ENCODE results near the gene PLEKHA8. TPM values are rescaled to one million over a fixed set of nuclear protein-coding genes. Genes with fewer than 3 reads are reported as not detected.
"Not testable (repeated sequence)": the region's sequence is repeated elsewhere in the genome, so short reads cannot be mapped to it uniquely, and the experiment has no call there.

The PLEKHA8 gene
- total RNA-seq, 1 donor from 2014 or later: 13.1 TPM

GRCh38 chr7:30023524-30023923, 4.7 kb upstream of the PLEKHA8 start:
- no peak for DNase-seq (ENCODE audit: low spot score)

DNA sequence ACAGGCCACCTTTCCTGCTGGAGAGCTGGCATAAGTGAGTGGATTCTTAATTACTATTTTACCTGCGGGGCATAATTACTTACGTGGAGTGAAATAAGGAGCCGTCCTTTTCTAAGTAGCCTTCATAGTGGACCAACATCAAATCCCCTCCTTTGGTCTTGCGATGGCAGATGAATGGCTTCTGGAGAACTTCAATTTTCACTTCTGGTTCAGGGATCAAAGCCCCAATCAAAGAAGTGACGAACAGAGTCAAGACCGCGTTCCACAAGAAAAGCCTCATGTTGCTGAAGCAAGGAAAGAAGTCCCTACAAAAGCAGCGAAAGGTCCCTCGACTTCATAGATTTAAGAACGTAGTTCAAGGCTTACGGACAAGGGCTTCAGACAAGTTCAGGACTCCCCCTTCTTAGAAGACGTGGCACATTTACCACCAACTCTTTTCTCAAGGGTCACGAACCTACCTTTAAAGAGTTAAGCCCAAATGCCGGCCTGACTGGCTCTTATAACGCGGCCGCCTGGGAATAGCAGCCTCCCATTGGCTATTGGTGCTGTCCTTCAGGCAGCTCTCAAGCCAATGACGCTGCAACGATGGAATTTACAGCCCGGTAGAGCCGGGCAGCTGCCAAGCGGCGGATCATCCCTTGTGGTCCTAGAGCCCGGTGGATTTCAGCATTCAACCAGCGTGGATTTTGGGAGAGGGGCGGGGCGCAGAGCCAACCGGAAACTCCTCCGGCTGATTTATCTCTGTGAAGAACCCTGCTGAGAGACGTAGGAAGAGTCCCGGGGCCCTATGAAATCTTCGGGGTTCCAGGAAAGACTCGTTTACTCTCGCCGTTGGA, 1.8 kb upstream of the PLEKHA8 start, which contains the start of gene FKBP14:
Gene FKBP14, minus strand, starts transcription at position 474 of the 836 bp plus-strand sequence. Its CDS starts 194 bp downstream, at position 280.
- DNase-seq (ENCODE audit: low spot score): peak; percentile 98

DNA sequence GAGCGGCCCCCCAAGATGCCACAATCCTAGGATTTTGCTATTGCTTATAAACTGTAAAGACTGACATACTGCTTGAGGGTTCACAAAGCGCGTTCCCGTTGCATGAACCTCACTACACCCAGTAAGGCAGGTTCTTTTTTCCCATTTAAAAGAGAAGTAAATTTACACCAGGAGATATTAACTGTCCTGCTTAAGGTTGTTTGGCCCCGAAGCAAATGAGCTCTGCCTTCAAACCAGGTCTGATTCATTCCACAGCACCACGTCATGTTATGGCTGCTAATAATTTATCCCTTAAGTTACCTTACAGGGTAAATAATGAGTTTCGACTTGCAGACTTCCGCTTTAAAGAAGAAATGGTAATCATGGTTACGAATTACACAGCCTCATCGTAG, 1.2 kb upstream of the PLEKHA8 start:
- peak; percentile 45 for DNase-seq (ENCODE audit: low spot score)

GRCh38 chr7:30027740-30028215, 434 bp upstream of the PLEKHA8 start:
- DNase-seq (ENCODE audit: low spot score): no peak

DNA sequence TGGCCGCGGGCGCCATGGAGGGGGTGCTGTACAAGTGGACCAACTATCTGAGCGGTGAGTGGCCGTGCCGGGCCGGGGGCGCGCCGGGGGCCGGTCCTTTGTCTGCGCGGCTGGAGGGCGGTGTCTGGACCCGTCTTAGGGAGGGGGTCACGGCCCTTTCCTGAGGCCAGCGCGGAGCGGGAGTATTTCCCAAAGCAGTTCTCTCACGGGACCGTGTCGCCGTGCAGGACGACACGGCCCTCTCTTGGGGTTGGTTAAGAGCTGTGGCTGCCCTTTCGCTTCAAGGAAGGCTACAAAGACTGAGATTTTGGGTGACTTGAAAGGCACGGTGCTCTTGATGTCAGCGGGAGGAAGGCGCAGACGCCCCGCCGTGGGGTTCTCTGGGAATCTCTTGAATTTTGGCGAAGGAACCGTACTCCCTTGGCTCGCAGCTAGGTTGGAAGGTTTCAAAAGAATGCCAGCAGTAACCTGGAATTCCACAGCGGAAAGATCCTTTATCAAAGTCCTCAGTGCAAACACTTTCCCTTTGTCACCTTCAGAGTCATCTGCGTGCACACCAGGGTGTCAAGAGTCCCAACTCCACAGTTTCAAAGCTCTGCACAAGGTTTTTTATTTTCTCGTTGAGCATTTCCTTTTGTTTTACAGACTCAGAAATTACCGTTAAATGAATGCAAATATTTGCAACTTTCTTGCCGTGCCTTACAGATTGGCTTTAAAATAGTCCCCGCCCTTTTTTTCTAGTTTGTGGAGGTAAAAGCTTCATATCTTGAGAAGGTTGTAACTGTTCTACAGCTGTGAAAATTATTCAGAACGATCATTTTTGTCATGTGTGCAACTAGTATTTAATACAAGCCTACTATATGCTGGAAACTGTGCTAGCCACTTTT, 780 bp downstream of the PLEKHA8 start:
- DNase-seq (ENCODE audit: low spot score): peak; percentile 58

GRCh38 chr7:30029696-30030095, 1.5 kb downstream of the PLEKHA8 start:
- no peak for DNase-seq (ENCODE audit: low spot score)

GRCh38 chr7:30032310-30033125, 4.3 kb downstream of the PLEKHA8 start:
- DNase-seq (ENCODE audit: low spot score): no peak

- DNase-seq (ENCODE audit: low spot score): no peak
Measured at GRCh38 chr7:30034501-30034900, 6.3 kb downstream of the PLEKHA8 start.

DNA sequence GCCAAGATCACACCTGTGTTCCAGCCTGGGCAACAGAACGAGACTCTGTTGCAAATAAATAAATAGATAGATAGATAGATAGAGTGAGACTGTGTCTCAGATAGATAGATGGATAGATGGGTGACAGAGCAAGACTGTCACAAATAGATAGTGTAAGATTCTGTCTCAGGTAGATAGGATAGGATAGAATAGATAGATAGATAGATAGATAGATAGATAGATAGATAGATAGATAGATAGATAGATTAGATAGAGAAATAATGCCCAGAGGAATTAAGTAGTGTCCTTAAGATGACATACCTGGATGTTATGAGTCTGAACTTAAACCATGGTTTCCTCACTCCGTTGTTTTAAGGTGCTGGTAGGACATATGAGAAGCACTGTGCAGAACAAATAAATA, 8.0 kb downstream of the PLEKHA8 start:
- DNase-seq (ENCODE audit: low spot score): no peak

GRCh38 chr7:30038196-30038980, 10.2 kb downstream of the PLEKHA8 start:
- DNase-seq (ENCODE audit: low spot score): no peak

GRCh38 chr7:30040938-30041337, 12.7 kb downstream of the PLEKHA8 start:
- no peak for DNase-seq (ENCODE audit: low spot score)

GRCh38 chr7:30041526-30042269, 13.5 kb downstream of the PLEKHA8 start:
- DNase-seq (ENCODE audit: low spot score): no peak

DNA sequence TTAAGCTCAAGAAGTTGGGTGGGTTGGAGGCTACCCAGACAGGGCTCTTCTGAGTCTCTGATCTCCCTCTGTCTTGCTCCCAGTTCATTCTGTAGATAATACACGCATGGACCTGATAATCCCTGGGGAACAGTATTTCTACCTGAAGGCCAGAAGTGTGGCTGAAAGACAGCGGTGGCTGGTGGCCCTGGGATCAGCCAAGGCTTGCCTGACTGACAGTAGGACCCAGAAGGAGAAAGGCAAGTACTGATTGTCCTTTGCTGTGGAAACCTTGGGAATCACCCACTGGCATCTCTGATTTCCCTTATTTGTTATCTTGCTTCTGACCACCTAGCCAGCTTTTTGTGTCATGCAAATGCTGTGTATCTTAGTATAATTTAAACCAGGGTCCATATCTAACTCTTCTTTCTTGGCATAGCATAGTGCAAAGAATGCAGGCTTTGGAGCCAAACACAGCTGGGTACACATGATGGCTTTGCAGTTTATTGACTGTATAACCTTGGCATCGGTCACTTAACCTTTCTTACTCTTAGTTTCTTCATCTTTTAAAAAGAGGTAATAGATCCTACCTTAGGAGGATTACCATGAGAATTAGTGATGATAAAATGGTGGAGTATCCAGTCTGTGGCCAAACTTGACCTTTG, 18.0 kb downstream of the PLEKHA8 start:
- no peak for DNase-seq (ENCODE audit: low spot score)

DNA sequence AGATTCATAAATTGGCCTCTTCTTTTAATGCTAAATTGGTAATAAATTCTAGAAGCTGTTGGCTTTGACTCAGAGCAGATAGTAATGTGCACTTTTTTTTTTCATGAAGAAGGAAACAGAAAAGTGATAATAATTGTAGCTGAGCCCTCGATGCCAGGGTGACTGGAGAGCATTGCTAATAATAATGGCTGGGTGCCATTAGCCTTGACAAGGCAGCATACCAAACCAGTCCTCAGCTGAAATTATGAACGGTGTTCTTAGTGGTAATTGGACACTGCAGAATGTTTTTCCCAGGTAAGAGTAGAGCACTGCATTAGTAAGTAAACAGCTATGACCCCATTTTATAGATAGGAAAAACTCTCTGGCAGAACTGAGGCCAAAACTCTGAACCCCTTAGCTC, 18.9 kb downstream of the PLEKHA8 start:
- no peak for DNase-seq (ENCODE audit: low spot score)

DNA sequence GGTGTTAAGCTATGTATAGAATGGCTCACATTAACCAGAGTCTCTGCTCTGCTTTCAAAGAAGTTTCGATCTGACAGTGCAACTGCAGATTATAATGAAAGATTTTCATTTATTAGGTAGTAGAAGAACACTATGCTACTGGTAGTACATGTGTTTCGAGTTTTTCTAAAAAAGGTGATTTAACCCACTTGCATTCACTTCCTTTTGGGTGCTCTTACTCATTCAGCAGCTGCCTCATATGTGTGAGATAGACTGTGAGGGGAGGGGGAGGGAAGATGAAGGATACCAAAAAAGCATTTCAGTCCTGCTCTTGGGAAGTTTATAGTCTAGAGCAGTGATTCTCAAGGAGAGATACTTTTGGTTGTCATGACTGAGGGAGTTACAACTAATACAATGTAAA, 20.4 kb downstream of the PLEKHA8 start:
- DNase-seq (ENCODE audit: low spot score): no peak

GRCh38 chr7:30049173-30049572, 21.0 kb downstream of the PLEKHA8 start:
- DNase-seq (ENCODE audit: low spot score): no peak

- DNase-seq (ENCODE audit: low spot score): no peak
Measured at GRCh38 chr7:30053068-30053467, 24.9 kb downstream of the PLEKHA8 start.

DNA sequence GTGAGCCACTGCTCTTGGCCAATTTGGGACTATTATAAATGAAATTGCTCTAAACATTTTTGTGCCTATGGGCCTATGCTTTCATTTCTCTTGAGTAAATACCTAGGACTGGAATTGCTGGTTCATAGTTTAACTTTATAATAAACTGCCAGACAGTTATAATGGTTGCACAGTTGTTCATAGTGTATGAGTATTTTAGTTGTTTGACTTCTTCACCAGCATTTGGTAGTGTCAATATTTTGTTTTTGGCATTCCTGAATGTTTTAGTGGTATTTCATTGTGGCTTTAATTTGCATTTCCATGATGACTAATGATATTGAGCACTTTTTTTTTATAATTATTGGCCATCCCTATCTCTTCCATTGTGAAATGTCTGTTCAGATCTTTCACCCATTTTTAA, 29.5 kb downstream of the PLEKHA8 start:
- no peak for DNase-seq (ENCODE audit: low spot score)

DNA sequence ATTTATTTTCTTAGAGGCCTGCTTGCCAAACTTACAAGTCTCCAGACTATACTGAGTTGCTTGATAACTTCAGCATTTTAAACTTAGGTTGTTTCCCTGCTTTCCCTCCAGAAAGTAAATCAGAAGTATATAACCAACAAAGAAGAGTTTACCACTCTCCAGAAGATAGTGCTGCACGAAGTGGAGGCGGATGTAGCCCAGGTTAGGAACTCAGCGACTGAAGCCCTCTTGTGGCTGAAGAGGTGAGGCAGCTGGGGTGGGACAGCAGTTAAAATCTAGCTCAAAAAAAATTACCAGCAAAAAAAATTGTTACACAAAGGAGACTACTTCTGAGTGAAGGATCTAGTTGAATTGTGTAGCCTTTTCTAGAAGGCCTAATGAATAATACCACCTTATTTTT, 33.6 kb downstream of the PLEKHA8 start:
- DNase-seq (ENCODE audit: low spot score): not testable (repeated sequence)

DNA sequence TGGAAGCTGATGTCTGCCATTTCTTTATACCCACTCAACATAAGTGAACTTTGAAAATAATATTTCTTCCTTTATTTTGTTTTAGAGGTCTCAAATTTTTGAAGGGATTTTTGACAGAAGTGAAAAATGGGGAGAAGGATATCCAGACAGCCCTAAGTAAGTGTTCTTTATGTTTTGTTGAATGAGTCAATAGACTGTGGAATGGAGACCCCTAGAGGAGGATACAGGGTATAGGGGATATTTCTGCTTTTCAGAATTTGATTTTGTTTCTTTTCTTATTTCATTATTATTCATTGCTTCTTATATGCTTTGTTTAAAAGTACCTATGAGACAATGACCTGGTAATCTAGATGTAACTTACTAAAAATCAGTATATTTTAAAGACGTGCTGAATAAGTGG, 34.4 kb downstream of the PLEKHA8 start:
- no peak for DNase-seq (ENCODE audit: low spot score)
